IMR-90 (cell line): ENCODE results near the gene NAV2. TPM values are rescaled to one million over a fixed set of nuclear protein-coding genes. Genes with fewer than 3 reads are reported as not detected.

Source experiments
- ATAC-seq: fragments of 200-7000 bp; cut with Tn5 transposase; 2 replicates; pipeline ENCODE4 v1.9.1; 2020; ENCODE audit warnings: low read depth, mild to moderate bottlenecking, moderate library complexity
- BruUV-seq: library from RNA; stranded (reverse); fragments of 400-500 nt; replicated peaks from 2 replicates; lab custom pipeline; 2021; lab: Mats Ljungman, UMichigan
- CTCF ChIA-PET: fragments of 300-600 bp; formaldehyde crosslinking; extraction: SDS; loops from one replicate; lab custom pipeline; 2021; ENCODE audit warnings: antibody characterized with exemption; lab: Yijun Ruan, JAX
- POLR2A ChIA-PET: fragments of 300-600 bp; sonication (Branson Sonifier 250); formaldehyde crosslinking; loops from one replicate; lab custom pipeline; 2022; ENCODE audit warnings: antibody characterized with exemption; ENCODE audit not compliant: unreplicated experiment; lab: Charles Lee
- DNase-seq: peaks from one replicate; pipeline ENCODE4 v3.0.0; 2013
- H2AFZ ChIP-seq: replicated peaks from 2 replicates; pipeline ENCODE3; 2013; ENCODE audit warnings: low read length, mild to moderate bottlenecking; ENCODE audit not compliant: poor library complexity
- H2AK5ac ChIP-seq: 2 replicates; pipeline ENCODE4 v1.6.1; 2013; ENCODE audit warnings: low read depth, low read length, inconsistent platforms
- H2AK9ac ChIP-seq: replicated peaks from 2 replicates; pipeline ENCODE3; 2013; ENCODE audit warnings: mild to moderate bottlenecking, low read depth, low read length, moderate library complexity; ENCODE audit not compliant: poor library complexity
- H2BK120ac ChIP-seq: 2 replicates; pipeline ENCODE4 v1.6.1; 2013; ENCODE audit warnings: low read depth, low read length, inconsistent platforms
- H2BK15ac ChIP-seq: 3 replicates; pipeline ENCODE4 v1.6.1; 2013; ENCODE audit warnings: low read depth, low read length, inconsistent platforms
- H2BK20ac ChIP-seq: 2 replicates; pipeline ENCODE4 v1.6.1; 2013; ENCODE audit warnings: low read depth, mild to moderate bottlenecking, inconsistent platforms, low read length, moderate library complexity
- H2BK5ac ChIP-seq: 2 replicates; pipeline ENCODE4 v1.6.1; 2013; ENCODE audit warnings: mild to moderate bottlenecking, low read depth, low read length, inconsistent platforms; ENCODE audit not compliant: poor library complexity, severe bottlenecking
- H3K14ac ChIP-seq: replicated peaks from 2 replicates; pipeline ENCODE4 v1.6.1; 2013; ENCODE audit warnings: low read depth, low read length, inconsistent platforms
- H3K18ac ChIP-seq: 2 replicates; pipeline ENCODE4 v1.6.1; 2013; ENCODE audit warnings: low read depth, low read length, control low read depth
- H3K23ac ChIP-seq: 2 replicates; pipeline ENCODE4 v1.6.1; 2013; ENCODE audit warnings: low read depth, low read length, inconsistent platforms
- H3K27ac ChIP-seq: 2 replicates; pipeline ENCODE4 v1.5.1; 2013; ENCODE audit warnings: mild to moderate bottlenecking, control low read depth, low read length; ENCODE audit not compliant: insufficient read depth
- H3K27me3 ChIP-seq: 2 replicates; pipeline ENCODE4 v1.6.1; 2013; ENCODE audit warnings: low read length; ENCODE audit not compliant: control insufficient read depth, insufficient read depth
- H3K36me3 ChIP-seq: 2 replicates; pipeline ENCODE4 v1.6.1; 2013; ENCODE audit warnings: low read length, mixed read lengths; ENCODE audit not compliant: control insufficient read depth, insufficient read depth
- H3K4ac ChIP-seq: 2 replicates; pipeline ENCODE4 v1.6.1; 2013; ENCODE audit warnings: low read depth, low read length, inconsistent platforms
- H3K4me1 ChIP-seq: 2 replicates; pipeline ENCODE4 v1.6.1; 2013; ENCODE audit warnings: low read length, mixed read lengths; ENCODE audit not compliant: control insufficient read depth, insufficient read depth
- H3K4me2 ChIP-seq: 2 replicates; pipeline ENCODE4 v1.6.1; 2013; ENCODE audit warnings: low read depth, mild to moderate bottlenecking, control low read depth, low read length, moderate library complexity
- H3K4me3 ChIP-seq: 2 replicates; pipeline ENCODE4 v1.5.1; 2013; ENCODE audit warnings: low read depth, mild to moderate bottlenecking, control low read depth, low read length, moderate library complexity; ENCODE audit not compliant: insufficient read depth
- H3K56ac ChIP-seq: 2 replicates; pipeline ENCODE4 v1.6.1; 2013; ENCODE audit warnings: low read length, inconsistent platforms; ENCODE audit not compliant: insufficient read depth; ENCODE audit errors: extremely low read depth
- H3K79me1 ChIP-seq, 2 experiments: 2 replicates each; pipeline ENCODE4 v1.6.1; 2013; ENCODE audit warnings: low read length in 2 of 2, inconsistent platforms in 1 of 2, low read depth in 1 of 2
- H3K9ac ChIP-seq: 2 replicates; pipeline ENCODE4 v1.6.1; 2013; ENCODE audit warnings: low read depth, low read length, control low read depth
- H3K9me1 ChIP-seq: 2 replicates; pipeline ENCODE4 v1.6.1; 2013; ENCODE audit warnings: low read length, inconsistent platforms; ENCODE audit not compliant: insufficient read depth
- H3K9me3 ChIP-seq: 2 replicates; pipeline ENCODE4 v1.6.1; 2013; ENCODE audit warnings: low read length; ENCODE audit not compliant: control insufficient read depth, insufficient read depth
- H4K20me1 ChIP-seq: 2 replicates; pipeline ENCODE4 v1.6.1; 2013; ENCODE audit warnings: low read length, inconsistent platforms; ENCODE audit not compliant: insufficient read depth
- H4K5ac ChIP-seq: 2 replicates; pipeline ENCODE4 v1.6.1; 2013; ENCODE audit warnings: mild to moderate bottlenecking, low read depth, low read length, control low read depth
- H4K8ac ChIP-seq, 2 experiments: 2 replicates each; pipeline ENCODE4 v1.6.1; 2013; ENCODE audit warnings: low read depth in 2 of 2, low read length in 2 of 2, control low read depth in 1 of 2, inconsistent platforms in 1 of 2
- H4K91ac ChIP-seq: 2 replicates; pipeline ENCODE4 v1.6.1; 2013; ENCODE audit warnings: low read depth, low read length, inconsistent platforms; ENCODE audit not compliant: insufficient read depth
- BHLHE40 ChIP-seq: fragments of 150-350 bp; IDR thresholded peaks from 2 replicates; pipeline ENCODE4 v1.6.1; 2016; ENCODE audit warnings: mild to moderate bottlenecking, low read depth, low read length
- WGBS, 2 experiments: methylation state at CpG; one replicate each; pipeline versions ENCODE4 v1.1.5 to v1.1.7; 2013; ENCODE audit warnings: missing lambda C conversion rate in 2 of 2; ENCODE audit not compliant: insufficient read length in 1 of 2; ENCODE audit errors: extremely low coverage in 2 of 2; 5-methylcytosine and 5-hydroxymethylcytosine counted together
- dilution Hi-C: fragments of 300-500 bp; cut with HindIII; formaldehyde crosslinking; loops from one replicate; pipeline ENCODE4 v1.14.3; 2018; ENCODE audit warnings: low sequenced_read_pairs; ENCODE audit not compliant: unreplicated experiment
- in situ Hi-C: fragments of 300-500 bp; cut with MboI; formaldehyde crosslinking; loops from 3 replicates; pipeline ENCODE4 v1.14.3; 2019; ENCODE audit warnings: low sequenced_read_pairs, inconsistent platforms, mixed read lengths
- intact Hi-C: fragments of 100-400 bp; cut with micrococcal nuclease; formaldehyde crosslinking; loops from 2 replicates; pipeline ENCODE4 v1.10.0; 2022
- polyA plus RNA-seq, 3 experiments: library from polyadenylated mRNA; depleted of rRNA; stranded (reverse); fragments of >200 nt; gene quantifications; 2 replicates each; pipeline ENCODE4 v1.2.3, GENCODE V29; 2012; ENCODE audit warnings: low replicate concordance in 1 of 3
- total RNA-seq: library from RNA; depleted of rRNA; stranded (reverse); fragments of >200 nt; gene quantifications from 2 replicates; pipeline ENCODE4 v1.2.3, GENCODE V29; 2012
- TF ChIP-seq, protein P1 (sequence below): conservative IDR thresholded peaks from 2 replicates; pipeline ENCODE4 v1.5.1; 2012; ENCODE audit warnings: mild to moderate bottlenecking, low read depth, low read length, improper control_type of control experiment

Gene NAV2
- total and polyA plus RNA-seq, 2 of the 4 experiments (the other 2 are of a cell fraction): 4.5 to 12.6 TPM

- H4K20me1 ChIP-seq: no peaks in the 10 kb centered on the region
- CTCF ChIA-PET: no interaction called here
These were observed 31.7 kb upstream of the NAV2 start for GRCh38 chr11:19680829-19681368.

More at GRCh38 chr11:19680829-19681368, 31.7 kb upstream of the NAV2 start:
- no peak overlapping the region for H3K4me2 ChIP-seq
- in situ Hi-C loops: no loop called here
- peak overlapping the region; percentile 70 for H2BK5ac ChIP-seq
- peaks cover 26% of the 10 kb centered on the region for H3K4me1 ChIP-seq
- dilution Hi-C loops: no loop called here
- H3K4me3 ChIP-seq: no peak overlapping the region
- H3K9ac ChIP-seq: no peak overlapping the region
- intact Hi-C loops: loop anchor here (1.0 kb wide), 1 partner anchor 31 kb away; the partner anchor contains the start of gene NAV2
- H3K18ac ChIP-seq: peak overlapping the region; percentile 4
- peak overlapping the region; percentile 18 to 78; a peak in 3 of 4 replicates for H4K8ac ChIP-seq
- no peaks in the 10 kb centered on the region; a peak in 1 of 4 replicates for H3K79me1 ChIP-seq
- H2BK20ac ChIP-seq: peak overlapping the region; percentile 69
- H2BK15ac ChIP-seq: peak overlapping the region; percentile 90; the same call in 2 of the 3 replicates
- H4K91ac ChIP-seq: peak overlapping the region; percentile 85; the same call in 1 of the 2 replicates
- 0 out of 2 replicates have a peak overlapping the region, but pooled peaks have one; percentile 2 for H4K5ac ChIP-seq
- H3K27me3 ChIP-seq: no peaks in the 10 kb centered on the region; the same call in 1 of the 2 replicates
- peaks cover 15% of the 10 kb centered on the region for H3K9me1 ChIP-seq
- peak overlapping the region; percentile 87 for H2AK5ac ChIP-seq
- peak; percentile 13; the same call in 1 of the 2 replicates for ATAC-seq
- BruUV-seq: no TSS peak
- H2AK9ac ChIP-seq: no peak overlapping the region
- TF ChIP-seq BHLHE40: peak; percentile 46; the same call in 1 of the 2 replicates
- TF ChIP-seq, protein P1, sequence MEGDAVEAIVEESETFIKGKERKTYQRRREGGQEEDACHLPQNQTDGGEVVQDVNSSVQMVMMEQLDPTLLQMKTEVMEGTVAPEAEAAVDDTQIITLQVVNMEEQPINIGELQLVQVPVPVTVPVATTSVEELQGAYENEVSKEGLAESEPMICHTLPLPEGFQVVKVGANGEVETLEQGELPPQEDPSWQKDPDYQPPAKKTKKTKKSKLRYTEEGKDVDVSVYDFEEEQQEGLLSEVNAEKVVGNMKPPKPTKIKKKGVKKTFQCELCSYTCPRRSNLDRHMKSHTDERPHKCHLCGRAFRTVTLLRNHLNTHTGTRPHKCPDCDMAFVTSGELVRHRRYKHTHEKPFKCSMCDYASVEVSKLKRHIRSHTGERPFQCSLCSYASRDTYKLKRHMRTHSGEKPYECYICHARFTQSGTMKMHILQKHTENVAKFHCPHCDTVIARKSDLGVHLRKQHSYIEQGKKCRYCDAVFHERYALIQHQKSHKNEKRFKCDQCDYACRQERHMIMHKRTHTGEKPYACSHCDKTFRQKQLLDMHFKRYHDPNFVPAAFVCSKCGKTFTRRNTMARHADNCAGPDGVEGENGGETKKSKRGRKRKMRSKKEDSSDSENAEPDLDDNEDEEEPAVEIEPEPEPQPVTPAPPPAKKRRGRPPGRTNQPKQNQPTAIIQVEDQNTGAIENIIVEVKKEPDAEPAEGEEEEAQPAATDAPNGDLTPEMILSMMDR: no peak
- H3K27ac ChIP-seq: peak overlapping the region; percentile 78; the same call in 1 of the 2 replicates
- no peaks in the 10 kb centered on the region for H3K36me3 ChIP-seq
- no peak overlapping the region for H3K56ac ChIP-seq
- no CpG with 5 or more reads among the region's 4 CpGs for WGBS, 2 experiments
- H3K9me3 ChIP-seq: no peaks in the 10 kb centered on the region
- peak overlapping the region; percentile 89 for H3K4ac ChIP-seq
- 0 out of 2 replicates have a peak overlapping the region, but pooled peaks have one; percentile 29 for H3K14ac ChIP-seq
- POLR2A ChIA-PET: no interaction called here
- H3K23ac ChIP-seq: 0 out of 2 replicates have a peak overlapping the region, but pooled peaks have one; percentile 91
- peak overlapping the region; percentile 91 for H2BK120ac ChIP-seq
- peak; percentile 32 for DNase-seq
- no peak overlapping the region for H2AFZ ChIP-seq
